ENCODE data around the gene EVA1A.

GRCh38 chr2:75560768-75561565 lies at the start of gene EVA1A:
- no peak for TF ChIP-seq CTCF (conservative IDR thresholded peaks at IDR 0.05 in 1 of 2, IDR thresholded peaks at IDR 0.05 in 1 of 2; ENCODE audit: low read depth in 1 of 2, low read length in 2 of 2)
- no peak for TF ChIP-seq EZH2 (IDR thresholded peaks at IDR 0.05; ENCODE audit: low read length, missing control alignments)

Data from fibroblast of lung (primary cell).